Pancreas (tissue), 10 donors: ENCODE data around the gene TUBB3. TPM values are rescaled to one million over a fixed set of nuclear protein-coding genes. Genes with fewer than 3 reads are reported as not detected.

Experiments used
- ATAC-seq, 4 donors: fragments of 200-7000 bp; cut with Tn5 transposase; one replicate each; pipeline versions ENCODE4 v1.8.0 to v1.9.1; 2020; ENCODE audit warnings: mild to moderate bottlenecking in 4 of 4, moderate library complexity in 4 of 4
- DNase-seq, 6 donors: peaks; one replicate each; pipeline ENCODE4 v3.0.0-alpha.2; 2020
- FAIRE-seq: peaks from 2 replicates; lab custom pipeline; 2012; peaks lifted over from hg19 to GRCh38; lab: Jason Lieb, UNC
- H3K27ac ChIP-seq, 4 donors: fragments of 200-600 bp; sonication (generic); 1 replicate in 3 of 4; 2 replicates in 1 of 4; pipeline versions ENCODE4 v1.5.0 to v1.8.0; 2020
- H3K27me3 ChIP-seq, 4 donors: fragments of 200-600 bp; one replicate each; pipeline ENCODE4 v1.8.0; 2021
- H3K36me3 ChIP-seq, 3 donors: fragments of 200-600 bp; sonication (generic) in 1 of 3; one replicate each; pipeline versions ENCODE4 v1.5.0 to v1.8.0; 2020 to 2021
- H3K4me1 ChIP-seq, 3 donors: fragments of 200-600 bp; one replicate each; pipeline ENCODE4 v1.8.0; 2021
- H3K4me3 ChIP-seq, 4 donors: fragments of 200-600 bp; sonication (generic) in 2 of 4; one replicate each; pipeline versions ENCODE4 v1.5.0 to v1.8.0; 2020 to 2021
- H3K9me3 ChIP-seq, 4 donors: fragments of 200-600 bp; one replicate each; pipeline ENCODE4 v1.8.0; 2021
- CTCF ChIP-seq, 4 donors: fragments of 200-600 bp; sonication (generic) in 3 of 4; IDR thresholded peaks; one replicate each; pipeline versions ENCODE4 v1.5.0 to v1.8.0; 2021; ENCODE audit warnings: antibody characterized with exemption in 4 of 4
- WGBS, 2 donors: extraction: QIAGEN DNeasy Blood & Tissue Kit; methylation state at CpG; one replicate each; pipeline ENCODE4 v1.1.7; 2013; 5-methylcytosine and 5-hydroxymethylcytosine counted together
- intact Hi-C, 3 donors: fragments of 100-400 bp; cut with DNase I; formaldehyde crosslinking; loops; one replicate each; pipeline versions ENCODE4 v1.11.1 to v1.14.2; 2022
- polyA plus RNA-seq, 2 donors: library from polyadenylated mRNA; stranded (reverse); fragments of 200-250 nt; gene quantifications; one replicate each; pipeline ENCODE4 v1.2.3, GENCODE V29; 2013
- total RNA-seq, 6 donors: library from RNA; stranded (reverse); fragmentation: NEBNext Ultra II Directional in 4 of 6; extraction: Animal tissue kit (Norgen Biotek cat#: 25700) in 4 of 6; gene quantifications; one replicate each; pipeline versions ENCODE4 v1.2.1 to v1.2.4, GENCODE V29; 2021 to 2023
- donor health status: healthy with polysubstance abuse.
- donor health status: DM: no; HTN: no; CAD: no; lungs with moderate emphysema.
- donor health status: DM: no; HTN: no; CAD: no.
- donor health status: control.
- donor health status: control.
- donor health status: Bipolar disorder and iron deficiency.
- donor health status: DM: yes; HTN: yes; CAD: no.
- donor health status: DM: no; HTN: no; CAD: no.
- donor health status: DM: no; HTN: no; CAD: no.
- donor health status: DM: yes; HTN: yes; CAD: no.

The TUBB3 gene
- total and polyA plus RNA-seq, 8 donors = 0.37 to 25.4 (median 1.8) TPM

GRCh38 chr16:89957216-89957785 is 34.2 kb downstream of the TUBB3 start:
- no peak for TF ChIP-seq CTCF (IDR thresholded peaks at IDR 0.05)
- DNase-seq (peak in 1 of 6 donors; percentile 49), ATAC-seq (no peak), FAIRE-seq (no peak)
- Histone ChIP-seq H3K4me1 (no peaks in the 10 kb centered on the region), H3K9me3 (no peaks in the 10 kb centered on the region), H3K36me3 (peaks cover 0 to 9% (median 0%) of the 10 kb centered on the region in 3 donors), H3K27me3 (no peaks in the 10 kb centered on the region), H3K4me3 (peak overlapping the region in 1 of 4 donors; percentile 18), H3K27ac (no peak overlapping the region)
- 93 to 95% methylated on average over 23 of the region's 23 CpGs for WGBS, 2 donors
- intact Hi-C loops = no loop called here

- H3K4me3 ChIP-seq = no peak overlapping the region
Observed at GRCh38 chr16:89958068-89958467, 34.9 kb downstream of the TUBB3 start.

DNA sequence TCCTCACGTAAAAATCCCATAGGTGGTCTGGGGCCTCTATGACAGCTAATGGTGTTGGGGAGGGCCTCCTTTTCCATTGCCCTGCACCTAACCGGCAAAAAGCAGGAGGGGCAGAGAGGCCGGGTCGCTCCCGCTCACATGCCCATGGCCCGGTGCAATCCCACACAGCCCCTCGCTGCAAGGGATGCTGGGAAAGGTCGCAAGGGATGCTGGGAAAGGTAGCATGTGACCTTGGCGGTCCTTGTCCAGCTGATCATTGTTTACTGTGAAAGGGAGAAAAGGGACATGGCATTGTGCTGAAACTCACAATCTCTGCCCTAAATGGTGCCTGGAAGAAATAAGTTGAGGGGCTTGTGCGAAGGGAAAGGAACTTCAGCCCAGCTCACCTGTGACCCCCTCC is 35.5 kb downstream of the TUBB3 start:
- ATAC-seq (no peak), FAIRE-seq (no peak), DNase-seq (peak in 1 of 6 donors; percentile 31)
- no peak overlapping the region for H3K4me3 ChIP-seq
- H3K27ac ChIP-seq = no peak overlapping the region
- no peak for TF ChIP-seq CTCF (IDR thresholded peaks at IDR 0.05)
- WGBS, 2 donors = 97 to 99% methylated on average over 10 of the region's 10 CpGs
- peaks cover 0 to 9% (median 0%) of the 10 kb centered on the region in 3 donors for H3K36me3 ChIP-seq
- H3K9me3 ChIP-seq = no peaks in the 10 kb centered on the region
- H3K4me1 ChIP-seq = no peaks in the 10 kb centered on the region
- intact Hi-C loops = no loop called here
- no peaks in the 10 kb centered on the region for H3K27me3 ChIP-seq

More at GRCh38 chr16:89958068-89958467, 34.9 kb downstream of the TUBB3 start:
- intact Hi-C loops = no loop called here
- Histone ChIP-seq H3K27ac (no peak overlapping the region), H3K4me1 (no peaks in the 10 kb centered on the region), H3K9me3 (no peaks in the 10 kb centered on the region), H3K36me3 (peaks cover 0 to 9% (median 0%) of the 10 kb centered on the region in 3 donors), H3K27me3 (no peaks in the 10 kb centered on the region)
- DNase-seq = peak in 1 of 6 donors; percentile 34
- no peak for FAIRE-seq
- TF ChIP-seq CTCF (IDR thresholded peaks at IDR 0.05) = no peak
- 93 to 94% methylated on average over 7 of the region's 7 CpGs for WGBS, 2 donors
- peak in 3 of 4 donors; percentile 43 to 77 (median 61) for ATAC-seq

GRCh38 chr16:89960966-89961365 is 37.8 kb downstream of the TUBB3 start:
- TF ChIP-seq CTCF (IDR thresholded peaks at IDR 0.05) = no peak
- Histone ChIP-seq H3K36me3 (peaks cover 0 to 9% (median 0%) of the 10 kb centered on the region in 3 donors), H3K27me3 (no peaks in the 10 kb centered on the region), H3K4me3 (no peak overlapping the region), H3K4me1 (no peaks in the 10 kb centered on the region), H3K27ac (no peak overlapping the region), H3K9me3 (no peaks in the 10 kb centered on the region)
- ATAC-seq = no peak
- 74 to 83% methylated on average over 13 of the region's 13 CpGs for WGBS, 2 donors
- intact Hi-C loops = no loop called here
- FAIRE-seq = no peak
- DNase-seq = peak in 1 of 6 donors; percentile 48

DNA sequence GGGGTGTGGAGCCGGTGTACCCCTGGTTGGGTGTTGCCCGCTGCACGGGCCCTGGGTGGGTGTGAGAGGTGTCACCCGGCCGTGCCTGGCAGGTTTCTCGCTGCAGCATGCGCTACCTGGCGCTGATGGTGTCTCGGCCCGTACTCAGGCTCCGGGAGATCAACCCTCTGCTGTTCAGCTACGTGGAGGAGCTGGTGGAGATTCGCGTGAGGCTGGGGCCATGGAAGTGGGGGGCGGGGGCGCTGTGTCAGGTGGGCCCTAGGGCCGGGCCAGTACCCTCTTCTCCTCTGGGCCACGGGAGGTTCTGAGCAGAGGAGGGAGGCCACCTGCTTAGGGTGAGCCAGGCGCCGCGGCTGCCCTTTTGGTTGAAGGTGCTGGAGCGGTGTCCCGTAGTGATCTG is 38.8 kb downstream of the TUBB3 start:
- Histone ChIP-seq H3K27ac (no peak overlapping the region), H3K4me3 (no peak overlapping the region), H3K36me3 (peaks cover 0 to 9% (median 0%) of the 10 kb centered on the region in 3 donors), H3K4me1 (no peaks in the 10 kb centered on the region), H3K9me3 (no peaks in the 10 kb centered on the region), H3K27me3 (no peaks in the 10 kb centered on the region)
- intact Hi-C loops = no loop called here
- FAIRE-seq = no peak
- ATAC-seq = no peak
- DNase-seq = no peak
- 93 to 95% methylated on average over 23 of the region's 23 CpGs for WGBS, 2 donors
- no peak for TF ChIP-seq CTCF (IDR thresholded peaks at IDR 0.05)
